NCI-H2171 treated with DMSO at 0.1 percent for 48 hours (cell line): ENCODE results near the gene LGR6.
"Not testable (repeated sequence)": the region's sequence is repeated elsewhere in the genome, so short reads cannot be mapped to it uniquely, and the experiment has no call there.

Experiments
- DNase-seq: peaks from one replicate; lab custom pipeline; 2025; lab: John Stamatoyannopoulos, UW

LGR6 gene

GRCh38 chr1:202193614-202194327 lies at the start of gene LGR6:
TSS of gene LGR6 (plus strand) at chr1:202193799. CDS start at chr1:202193990, 191 bp downstream.
- no peak for DNase-seq

GRCh38 chr1:202144402-202145067 lies 49.1 kb upstream of the LGR6 start, which contains the start of gene ARL8A:
TSS of gene ARL8A (minus strand) at chr1:202144737. CDS start at chr1:202144572, 165 bp downstream.
- peak; percentile 50 for DNase-seq

GRCh38 chr1:202145068-202145743 lies 48.4 kb upstream of the LGR6 start:
- DNase-seq, result no peak

- not testable (repeated sequence) for DNase-seq
Observed at GRCh38 chr1:202145744-202146140, 47.9 kb upstream of the LGR6 start.

GRCh38 chr1:202146279-202146678 lies 47.3 kb upstream of the LGR6 start:
- DNase-seq, result no peak

GRCh38 chr1:202146993-202147392 lies 46.6 kb upstream of the LGR6 start:
- DNase-seq, result no peak

- DNase-seq, result no peak
Observed at GRCh38 chr1:202148391-202148790, 45.2 kb upstream of the LGR6 start.

GRCh38 chr1:202149566-202149965 lies 44.0 kb upstream of the LGR6 start:
- DNase-seq, result no peak

- DNase-seq, result no peak
Observed at GRCh38 chr1:202150187-202150586, 43.4 kb upstream of the LGR6 start.

GRCh38 chr1:202150602-202151001 lies 43.0 kb upstream of the LGR6 start:
- DNase-seq, result no peak

GRCh38 chr1:202151045-202151444 lies 42.6 kb upstream of the LGR6 start:
- no peak for DNase-seq

- no peak for DNase-seq
Observed at GRCh38 chr1:202152399-202152798, 41.2 kb upstream of the LGR6 start.

GRCh38 chr1:202153284-202153683 lies 40.3 kb upstream of the LGR6 start:
- no peak for DNase-seq

GRCh38 chr1:202154148-202154765 lies 39.3 kb upstream of the LGR6 start:
- no peak for DNase-seq

GRCh38 chr1:202154766-202155477 lies 38.7 kb upstream of the LGR6 start:
- DNase-seq, result peak; percentile 14

GRCh38 chr1:202155478-202156021 lies 38.0 kb upstream of the LGR6 start:
- DNase-seq, result no peak

GRCh38 chr1:202156590-202156989 lies 37.0 kb upstream of the LGR6 start:
- DNase-seq, result no peak

- no peak for DNase-seq
Observed at GRCh38 chr1:202157945-202158344, 35.7 kb upstream of the LGR6 start.

- DNase-seq, result no peak
Observed at GRCh38 chr1:202158810-202159533, 34.6 kb upstream of the LGR6 start.

- DNase-seq, result no peak
Observed at GRCh38 chr1:202159534-202160371, 33.8 kb upstream of the LGR6 start.
